ENCODE results near the gene HEG1.

DNA sequence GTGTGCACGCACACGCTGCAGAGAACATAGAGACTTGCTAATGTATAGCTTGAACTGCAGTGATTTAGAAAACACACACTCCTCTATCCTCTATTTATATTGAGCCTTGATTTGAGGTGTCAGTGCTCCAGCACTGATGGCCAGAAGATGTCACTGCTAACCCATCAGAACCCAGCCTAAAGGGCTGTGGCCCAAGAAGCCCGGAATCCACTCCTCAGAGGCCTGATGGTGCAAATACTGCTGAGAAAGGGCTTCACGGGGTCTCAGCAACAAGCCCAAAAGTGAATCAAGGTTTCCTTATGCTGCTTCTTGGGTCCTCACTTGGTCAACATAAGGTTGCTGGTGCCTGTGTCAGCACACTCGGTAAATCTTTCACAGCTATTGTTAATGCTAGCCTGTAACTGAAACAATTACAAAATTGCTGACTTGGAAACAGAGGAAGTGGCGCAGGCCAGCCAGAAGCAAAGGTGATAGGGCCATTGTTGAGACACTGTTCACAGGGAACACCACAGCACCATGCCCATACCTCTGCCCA, 60.3 kb downstream of the HEG1 start:
- TF ChIP-seq POLR2A (IDR thresholded peaks at IDR 0.05) (no peak), POLR2AphosphoS5 (IDR thresholded peaks at IDR 0.05) (no peak)

All from stomach (tissue), 4 donors.